ENCODE measurements around the gene PSMD5. TPM values are rescaled to one million over a fixed set of nuclear protein-coding genes. Genes with fewer than 3 reads are reported as not detected.

Gene PSMD5
- total and polyA plus RNA-seq, 9 of the 15 experiments (the other 6 are each of a cell fraction or from before 2014, with no cell fraction given) = 46.4 to 148 (median 76.3) TPM

DNA sequence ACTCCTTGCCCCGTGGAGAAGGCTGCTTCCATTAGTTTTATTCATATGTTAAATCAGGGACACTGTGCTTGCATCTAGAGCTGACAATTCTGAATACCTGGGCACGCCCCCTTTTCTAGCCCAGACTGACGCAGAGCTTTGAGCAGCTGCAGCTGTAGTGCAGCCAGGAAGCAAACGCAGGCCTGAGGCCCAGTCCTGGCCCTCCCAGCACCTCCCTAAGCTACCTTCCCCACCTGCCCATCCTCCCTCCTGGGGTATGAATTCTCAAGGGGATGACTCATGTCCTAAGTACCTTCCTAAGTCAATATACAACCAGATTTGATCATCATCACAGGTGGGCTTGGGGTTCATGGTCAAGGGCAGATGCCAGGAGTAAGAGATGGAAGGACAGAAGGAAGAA lies 30.8 kb upstream of the PSMD5 start:
- TF ChIP-seq MEIS2 (IDR thresholded peaks at IDR 0.05; ENCODE audit: partially characterized antibody) (no peak), CBX5 (IDR thresholded peaks at IDR 0.05; ENCODE audit: borderline replicate concordance, low read depth) (no peak), KLF13 (tag; IDR thresholded peaks at IDR 0.05; ENCODE audit: borderline replicate concordance, low read depth) (no peak), SMC3 (conservative IDR thresholded peaks at IDR 0.05; ENCODE audit: insufficient read depth, low read depth, low read length) (0 out of 2 replicates have a peak, but pooled peaks have one; percentile 6), JUND (IDR thresholded peaks at IDR 0.05; ENCODE audit: borderline replicate concordance, low read depth, low read length) (0 out of 2 replicates have a peak, but pooled peaks have one; percentile 5), JUND (tag; IDR thresholded peaks at IDR 0.05; ENCODE audit: borderline replicate concordance, low read depth, low read length) (no peak), TGIF2 (CRISPR knock-in tag; IDR thresholded peaks at IDR 0.05) (no peak), ZNF707 (CRISPR knock-in tag; conservative IDR thresholded peaks at IDR 0.05) (no peak)
- H3K9ac ChIP-seq (ENCODE audit: insufficient read depth in 1 of 2, low read depth in 2 of 2, low read length in 2 of 2) = peak overlapping the region in 1 of 2 experiments; percentile 98; a peak in 2 of 4 replicates
- no peaks in the 10 kb centered on the region for H4K20me1 ChIP-seq (replicated peaks; ENCODE audit: control insufficient read depth, insufficient read depth, low read length)
- H3K4me1 ChIP-seq (replicated peaks in 1 of 2; ENCODE audit: control insufficient read depth in 2 of 2, insufficient read depth in 2 of 2, low read length in 2 of 2) = peaks cover 40 to 55% of the 10 kb centered on the region in 2 experiments
- no peak for ATAC-seq
- ChIA-PET CTCF (ENCODE audit: low intra/inter-chr PET ratio) (no interaction called here), POLR2A (interaction anchor here (0.6 to 15.5 kb wide), 15 partner anchors 8 to 67 kb away, joined by 3 to 464 read pairs (median 7); partner anchors contain the start of gene PSMD5)
- 0 out of 2 replicates have a peak overlapping the region, but pooled peaks have one; percentile 0 for H3K4me2 ChIP-seq (ENCODE audit: insufficient read depth, low read length)
- H3K4me3 ChIP-seq = no peak overlapping the region
- WGBS (ENCODE audit: insufficient coverage, low coverage, missing lambda C conversion rate) = 84% methylated on average over 4 of the region's 4 CpGs
- H3K27me3 ChIP-seq (ENCODE audit: control insufficient read depth in 2 of 2, insufficient read depth in 2 of 2, low read length in 2 of 2) = no peaks in the 10 kb centered on the region; a peak in 1 of 5 replicates
- H3K27ac ChIP-seq (ENCODE audit: extremely low read depth, low read depth, low read length) = peak overlapping the region; percentile 7; the same call in 1 of the 3 replicates
- no TSS peak for BruUV-seq (replicated peaks)
- intact Hi-C loops (cut with micrococcal nuclease) (loop anchor here (1.0 to 10.0 kb wide), 2 partner anchors 66 to 201 kb away; partner anchors contain the start of gene CNTRL), in situ Hi-C loops (cut with MboI) (loop anchor here (5.0 kb wide), 1 partner anchor 66 kb away; no protein-coding TSS in a partner anchor)
- no peaks in the 10 kb centered on the region for H3K9me3 ChIP-seq (replicated peaks; ENCODE audit: control insufficient read depth, insufficient read depth, low read depth, low read length)
- peaks cover 53% of the 10 kb centered on the region for H3K79me2 ChIP-seq (ENCODE audit: control insufficient read depth, insufficient read depth, low read length)
- H3K9me1 ChIP-seq (ENCODE audit: control insufficient read depth, insufficient read depth, low read length) = no peaks in the 10 kb centered on the region
- peaks cover 75% of the 10 kb centered on the region for H3K36me3 ChIP-seq (ENCODE audit: control insufficient read depth, insufficient read depth, low read length)
- H2AFZ ChIP-seq (ENCODE audit: low read depth, low read length) = no peak overlapping the region
- no peak for FAIRE-seq
- DNase-seq (ENCODE audit: extremely low read depth in 1 of 4, low spot score in 3 of 4) = peak in 1 of 4 experiments; percentile 62
